EL (cell line): ENCODE data around the gene NHSL1.
"Not testable (repeated sequence)": the region's sequence is repeated elsewhere in the genome, so short reads cannot be mapped to it uniquely, and the experiment has no call there.

Source experiments
- DNase-seq: peaks from one replicate; pipeline ENCODE4 v3.0.0-alpha.2; 2016

Gene NHSL1

GRCh38 chr6:138454981-138455706 is 44.1 kb downstream of the NHSL1 start:
- DNase-seq = no peak

- no peak for DNase-seq
These were observed 48.3 kb downstream of the NHSL1 start for GRCh38 chr6:138451043-138451442.

GRCh38 chr6:138450445-138450844 is 48.8 kb downstream of the NHSL1 start:
- no peak for DNase-seq

GRCh38 chr6:138446821-138447220 is 52.5 kb downstream of the NHSL1 start:
- no peak for DNase-seq

GRCh38 chr6:138443979-138444378 is 55.3 kb downstream of the NHSL1 start:
- DNase-seq = peak; percentile 10

- DNase-seq = no peak
These were observed 56.6 kb downstream of the NHSL1 start for GRCh38 chr6:138442663-138443062.

GRCh38 chr6:138441965-138442364 is 57.3 kb downstream of the NHSL1 start:
- DNase-seq = no peak

GRCh38 chr6:138440758-138441357 is 58.4 kb downstream of the NHSL1 start:
- DNase-seq = no peak

- DNase-seq = no peak
These were observed 59.0 kb downstream of the NHSL1 start for GRCh38 chr6:138440296-138440695.

GRCh38 chr6:138439546-138439945 is 59.7 kb downstream of the NHSL1 start:
- DNase-seq = no peak

GRCh38 chr6:138434925-138435324 is 64.4 kb downstream of the NHSL1 start:
- DNase-seq = no peak

GRCh38 chr6:138434096-138434495 is 65.2 kb downstream of the NHSL1 start:
- DNase-seq = no peak

- DNase-seq = no peak
These were observed 67.3 kb downstream of the NHSL1 start for GRCh38 chr6:138432063-138432356.

- DNase-seq = no peak
These were observed 67.8 kb downstream of the NHSL1 start for GRCh38 chr6:138431256-138432062.

- DNase-seq = no peak
These were observed 68.7 kb downstream of the NHSL1 start for GRCh38 chr6:138430361-138431145.

- no peak for DNase-seq
These were observed 69.5 kb downstream of the NHSL1 start for GRCh38 chr6:138429761-138430160.

GRCh38 chr6:138428944-138429598 is 70.2 kb downstream of the NHSL1 start:
- peak; percentile 52 for DNase-seq

GRCh38 chr6:138427701-138428100 is 71.6 kb downstream of the NHSL1 start:
- no peak for DNase-seq

- DNase-seq = no peak
These were observed 72.7 kb downstream of the NHSL1 start for GRCh38 chr6:138426500-138427123.

GRCh38 chr6:138425256-138425655 is 74.0 kb downstream of the NHSL1 start:
- not testable (repeated sequence) for DNase-seq

GRCh38 chr6:138424004-138424904 is 75.0 kb downstream of the NHSL1 start:
- no peak for DNase-seq
